Cardiac muscle cell (in vitro differentiated cells and primary cell): ENCODE measurements around the gene POLR3F. TPM values are rescaled to one million over a fixed set of nuclear protein-coding genes. Genes with fewer than 3 reads are reported as not detected.
A peak's percentile ranks its signal among the peaks of the same experiment; 100 is the strongest.
"Not testable (repeated sequence)": the region's sequence is repeated elsewhere in the genome, so short reads cannot be mapped to it uniquely, and the experiment has no call there.

Experiments used
- DNase-seq, 2 donors: peaks; one replicate each; pipeline versions ENCODE4 v3.0.0 to v3.0.0-alpha.2; 2010 to 2017; ENCODE audit warnings: low read depth in 1 of 2, low spot score in 1 of 2
- H3K27ac ChIP-seq: fragments of 200-600 bp; sonication (generic); 2 replicates; pipeline ENCODE4 v1.5.1; 2016
- H3K27me3 ChIP-seq: fragments of 200-600 bp; sonication (generic); 2 replicates; pipeline ENCODE4 v1.6.0; 2016; ENCODE audit warnings: control low read depth
- H3K36me3 ChIP-seq: fragments of 200-600 bp; sonication (generic); 2 replicates; pipeline ENCODE4 v1.5.1; 2016; ENCODE audit warnings: control low read depth
- H3K4me1 ChIP-seq: fragments of 200-600 bp; sonication (generic); 2 replicates; pipeline ENCODE4 v1.8.1; 2017; ENCODE audit warnings: low read depth, mild to moderate bottlenecking, mixed run types
- H3K4me3 ChIP-seq: fragments of 200-600 bp; sonication (generic); 2 replicates; pipeline ENCODE4 v1.5.1; 2016; ENCODE audit warnings: mild to moderate bottlenecking
- H3K9me3 ChIP-seq: fragments of 200-600 bp; sonication (generic); 2 replicates; pipeline ENCODE4 v1.5.1; 2017; ENCODE audit warnings: low read depth, mild to moderate bottlenecking, control low read depth
- polyA plus RNA-seq: library from polyadenylated mRNA; unstranded; fragments of >200 nt; fragmentation: Nextera tagmentation; extraction: Ambion mirVana; gene quantifications from 2 replicates; pipeline ENCODE4 v1.2.1, GENCODE V29; 2016
- total RNA-seq: library from RNA; depleted of rRNA; stranded (reverse); fragments of >200 nt; gene quantifications from 2 replicates; pipeline ENCODE4 v1.2.3, GENCODE V29; 2016
- TF ChIP-seq, protein P1 (sequence below): IDR thresholded peaks from 2 replicates; pipeline ENCODE4 v1.5.1; 2012; ENCODE audit warnings: low read depth, mild to moderate bottlenecking, low read length

POLR3F gene
- total and polyA plus RNA-seq, 2 experiments from 2014 or later: 9.7 to 14.9 TPM

DNA sequence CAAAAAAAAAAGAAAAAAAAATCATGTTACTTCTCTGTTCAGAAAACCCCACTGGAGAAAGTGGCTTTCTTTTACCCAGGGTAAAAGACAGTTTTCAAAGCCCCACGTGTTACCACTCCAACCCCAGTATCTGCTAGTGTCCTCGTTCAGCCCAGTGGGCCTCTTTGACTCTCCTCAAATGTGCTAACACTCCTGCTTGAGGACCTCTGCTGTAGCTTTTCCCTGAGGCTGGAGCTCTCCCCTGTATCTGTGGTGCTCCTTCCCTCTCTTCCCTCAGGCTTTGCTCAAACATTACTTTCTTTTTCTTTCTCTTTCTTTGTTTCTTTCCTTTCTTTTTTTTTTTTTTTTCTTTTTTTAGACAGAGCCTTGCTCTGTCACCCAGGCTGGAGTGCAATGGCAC, 55.9 kb downstream of the POLR3F start:
- H3K4me3 ChIP-seq: no peak overlapping the region
- TF ChIP-seq, protein P1, sequence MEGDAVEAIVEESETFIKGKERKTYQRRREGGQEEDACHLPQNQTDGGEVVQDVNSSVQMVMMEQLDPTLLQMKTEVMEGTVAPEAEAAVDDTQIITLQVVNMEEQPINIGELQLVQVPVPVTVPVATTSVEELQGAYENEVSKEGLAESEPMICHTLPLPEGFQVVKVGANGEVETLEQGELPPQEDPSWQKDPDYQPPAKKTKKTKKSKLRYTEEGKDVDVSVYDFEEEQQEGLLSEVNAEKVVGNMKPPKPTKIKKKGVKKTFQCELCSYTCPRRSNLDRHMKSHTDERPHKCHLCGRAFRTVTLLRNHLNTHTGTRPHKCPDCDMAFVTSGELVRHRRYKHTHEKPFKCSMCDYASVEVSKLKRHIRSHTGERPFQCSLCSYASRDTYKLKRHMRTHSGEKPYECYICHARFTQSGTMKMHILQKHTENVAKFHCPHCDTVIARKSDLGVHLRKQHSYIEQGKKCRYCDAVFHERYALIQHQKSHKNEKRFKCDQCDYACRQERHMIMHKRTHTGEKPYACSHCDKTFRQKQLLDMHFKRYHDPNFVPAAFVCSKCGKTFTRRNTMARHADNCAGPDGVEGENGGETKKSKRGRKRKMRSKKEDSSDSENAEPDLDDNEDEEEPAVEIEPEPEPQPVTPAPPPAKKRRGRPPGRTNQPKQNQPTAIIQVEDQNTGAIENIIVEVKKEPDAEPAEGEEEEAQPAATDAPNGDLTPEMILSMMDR: no peak
- DNase-seq: no peak
- no peaks in the 10 kb centered on the region for H3K27me3 ChIP-seq
- peaks cover 32% of the 10 kb centered on the region for H3K36me3 ChIP-seq
- H3K9me3 ChIP-seq: no peaks in the 10 kb centered on the region
- H3K27ac ChIP-seq: no peak overlapping the region
- no peaks in the 10 kb centered on the region for H3K4me1 ChIP-seq

DNA sequence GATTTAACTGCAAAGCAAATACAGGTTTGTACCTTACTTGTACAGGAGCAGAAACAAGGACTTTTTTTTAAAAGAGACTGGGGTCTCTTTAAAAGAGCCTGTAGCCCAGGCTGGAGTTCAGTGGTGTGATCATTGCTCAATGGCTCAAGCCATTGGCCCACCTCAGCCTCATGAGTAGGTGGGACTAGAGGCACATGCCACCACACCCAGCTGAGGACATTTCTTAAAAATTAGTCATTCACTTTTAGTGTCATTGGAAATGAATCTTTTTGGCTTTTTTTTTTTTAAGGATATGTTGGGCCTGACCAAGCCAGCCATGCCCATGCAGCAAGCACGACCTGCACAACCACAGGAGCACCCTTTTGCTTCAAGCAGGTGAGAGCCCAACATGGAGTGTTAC, 57.5 kb downstream of the POLR3F start:
- TF ChIP-seq, protein P1: no peak
- no peaks in the 10 kb centered on the region for H3K4me1 ChIP-seq
- no peak overlapping the region for H3K4me3 ChIP-seq
- H3K27me3 ChIP-seq: no peaks in the 10 kb centered on the region
- H3K27ac ChIP-seq: no peak overlapping the region
- H3K9me3 ChIP-seq: no peaks in the 10 kb centered on the region
- peaks cover 35% of the 10 kb centered on the region for H3K36me3 ChIP-seq
- DNase-seq: peak in 1 of 2 donors; percentile 9

DNA sequence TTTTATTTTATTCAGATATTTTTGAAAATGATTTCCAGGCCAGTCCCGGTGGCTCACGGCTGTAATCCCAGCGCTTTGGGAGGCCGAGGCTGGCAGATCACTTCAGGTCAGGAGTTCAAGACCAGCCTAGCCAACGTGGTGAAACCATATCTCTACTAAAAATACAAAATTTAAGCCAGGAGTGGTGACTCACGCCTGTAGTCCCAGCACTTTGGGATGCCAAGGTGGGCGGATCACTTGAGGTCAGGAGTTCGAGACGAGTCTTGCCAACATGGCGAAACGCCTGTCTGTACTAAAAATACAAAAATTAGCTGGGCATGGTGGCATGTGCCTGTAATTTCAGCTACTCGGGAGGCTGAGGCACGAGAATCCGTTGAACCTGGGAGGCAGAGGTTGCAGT, 59.6 kb downstream of the POLR3F start:
- not testable (repeated sequence) for H3K27me3 ChIP-seq, H3K4me3 ChIP-seq, H3K27ac ChIP-seq, H3K4me1 ChIP-seq, H3K9me3 ChIP-seq
- H3K36me3 ChIP-seq: peaks cover 43% of the 10 kb centered on the region
- DNase-seq: peak in 1 of 2 donors; percentile 8

DNA sequence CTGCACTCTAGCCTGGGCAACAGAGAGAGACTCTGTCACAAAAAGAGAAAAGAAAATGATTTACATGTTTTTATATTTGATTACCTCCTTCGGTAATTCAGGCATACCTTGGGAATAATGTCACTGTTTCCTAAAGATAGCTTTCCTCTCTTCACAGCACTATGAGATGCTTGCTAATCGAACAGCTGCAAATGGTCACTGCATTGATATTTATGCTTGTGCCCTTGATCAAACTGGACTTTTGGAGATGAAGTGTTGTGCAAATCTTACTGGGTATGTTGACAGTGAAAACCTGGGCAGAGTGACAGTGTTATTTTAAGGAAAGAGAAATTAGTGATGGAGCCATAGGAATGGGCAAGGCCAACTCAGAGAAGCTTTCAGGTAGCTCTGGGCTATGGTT, 60.1 kb downstream of the POLR3F start:
- peaks cover 48% of the 10 kb centered on the region for H3K36me3 ChIP-seq
- TF ChIP-seq, protein P1: no peak

DNA sequence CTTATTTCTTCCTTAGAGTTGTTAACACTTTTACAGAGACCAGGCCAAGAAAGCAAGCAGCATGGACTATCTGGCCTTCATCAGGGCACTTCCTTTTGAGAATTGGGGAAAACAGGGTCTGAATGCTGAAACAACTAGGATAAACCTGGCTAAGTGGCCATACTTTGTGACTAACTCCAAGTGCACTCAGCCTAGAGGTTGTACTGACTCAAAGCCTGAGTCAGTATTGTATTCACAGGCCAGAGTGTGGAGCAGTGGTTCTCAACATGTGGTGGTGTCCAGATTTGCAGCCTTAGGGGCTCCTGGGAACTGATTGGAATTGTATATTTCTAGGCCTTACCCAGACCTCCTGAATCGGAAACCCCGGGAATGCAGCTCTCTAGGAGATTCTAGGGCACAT, 60.6 kb downstream of the POLR3F start:
- no peak overlapping the region for H3K4me3 ChIP-seq
- peaks cover 53% of the 10 kb centered on the region for H3K36me3 ChIP-seq
- TF ChIP-seq, protein P1: no peak
- H3K27me3 ChIP-seq: no peaks in the 10 kb centered on the region
- H3K27ac ChIP-seq: no peak overlapping the region
- DNase-seq: no peak
- no peaks in the 10 kb centered on the region for H3K4me1 ChIP-seq
- H3K9me3 ChIP-seq: no peaks in the 10 kb centered on the region

More for the DNA sequence above, 60.1 kb downstream of the POLR3F start:
- Histone ChIP-seq H3K4me3 (no peak overlapping the region), H3K9me3 (no peaks in the 10 kb centered on the region), H3K4me1 (no peaks in the 10 kb centered on the region), H3K27ac (no peak overlapping the region), H3K27me3 (no peaks in the 10 kb centered on the region)
- no peak for DNase-seq

DNA sequence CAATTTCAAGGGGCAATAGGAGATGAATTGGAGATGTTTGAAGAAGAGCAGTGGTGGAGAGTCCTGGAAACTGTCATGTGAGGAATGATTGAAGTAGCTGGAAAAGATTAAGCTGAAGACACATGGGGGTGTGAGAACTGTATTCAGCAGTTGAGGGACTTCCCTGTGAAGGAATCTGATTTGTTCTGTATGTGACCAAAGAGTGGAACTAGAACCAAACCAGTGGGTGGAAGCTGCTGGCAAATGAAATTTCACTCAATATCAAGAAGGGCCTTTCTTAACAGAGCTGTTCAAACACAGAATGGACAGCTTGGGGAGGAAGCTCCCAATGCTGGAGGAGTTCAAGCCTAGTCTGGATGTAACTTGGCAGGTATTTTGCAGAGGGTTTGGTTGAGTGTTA, 61.9 kb downstream of the POLR3F start:
- Histone ChIP-seq H3K4me3 (no peak overlapping the region), H3K36me3 (peaks cover 65% of the 10 kb centered on the region), H3K27ac (no peak overlapping the region), H3K27me3 (no peaks in the 10 kb centered on the region), H3K9me3 (no peaks in the 10 kb centered on the region), H3K4me1 (no peaks in the 10 kb centered on the region)
- TF ChIP-seq, protein P1: no peak
- DNase-seq: no peak
